Measurements from ENCODE around the gene DGKH.
"Not testable (repeated sequence)": the region's sequence is repeated elsewhere in the genome, so short reads cannot be mapped to it uniquely, and the experiment has no call there.

DGKH gene

DNA sequence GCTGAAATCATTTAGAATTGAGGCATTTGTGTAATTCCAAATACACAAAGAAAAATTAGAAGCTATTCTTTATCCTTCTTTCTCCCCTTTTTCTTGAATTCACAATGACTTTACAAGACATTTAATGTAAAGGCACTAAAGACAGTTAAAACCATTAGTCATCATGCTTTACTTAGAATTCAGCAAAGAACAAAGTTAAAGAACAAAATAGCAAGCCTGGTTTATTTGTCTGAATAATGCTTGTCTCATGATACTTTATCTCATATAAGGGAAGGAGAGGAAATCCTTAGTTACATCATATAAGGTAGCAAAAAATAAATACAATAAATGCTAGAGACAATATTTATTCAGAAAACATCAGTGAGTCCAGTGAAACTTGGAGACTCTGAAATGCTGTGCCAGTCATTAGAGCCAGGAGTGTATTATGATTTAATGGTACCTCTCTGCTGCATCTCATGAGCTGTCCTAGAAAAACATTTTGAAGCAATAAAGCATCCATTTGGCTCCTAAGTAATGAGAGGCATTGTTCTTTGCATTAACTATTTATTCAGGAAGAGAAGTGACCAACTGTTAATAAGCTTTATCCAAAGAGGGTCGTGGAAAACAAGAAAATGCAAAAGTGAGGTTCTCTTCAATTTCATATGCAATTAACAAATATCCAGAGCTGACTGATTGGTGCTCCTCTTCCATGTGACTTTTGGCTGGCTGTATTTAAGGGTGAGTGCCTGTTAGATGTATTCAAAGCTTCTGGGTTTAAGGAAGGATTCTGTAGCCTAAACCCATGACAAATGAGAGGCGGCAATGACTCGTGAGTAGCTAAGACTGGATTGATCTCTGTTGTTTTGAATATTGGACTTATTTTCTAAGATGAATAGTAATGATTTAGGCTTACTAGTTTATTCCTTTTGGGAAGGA lies 105.0 kb downstream of the DGKH start:
- POLR2A ChIA-PET: no interaction called here
- CTCF ChIA-PET: interaction anchor here (0.9 kb wide), 1 partner anchor 30 kb away, joined by 3 read pairs; no protein-coding TSS in a partner anchor
- TF ChIP-seq, protein P1, sequence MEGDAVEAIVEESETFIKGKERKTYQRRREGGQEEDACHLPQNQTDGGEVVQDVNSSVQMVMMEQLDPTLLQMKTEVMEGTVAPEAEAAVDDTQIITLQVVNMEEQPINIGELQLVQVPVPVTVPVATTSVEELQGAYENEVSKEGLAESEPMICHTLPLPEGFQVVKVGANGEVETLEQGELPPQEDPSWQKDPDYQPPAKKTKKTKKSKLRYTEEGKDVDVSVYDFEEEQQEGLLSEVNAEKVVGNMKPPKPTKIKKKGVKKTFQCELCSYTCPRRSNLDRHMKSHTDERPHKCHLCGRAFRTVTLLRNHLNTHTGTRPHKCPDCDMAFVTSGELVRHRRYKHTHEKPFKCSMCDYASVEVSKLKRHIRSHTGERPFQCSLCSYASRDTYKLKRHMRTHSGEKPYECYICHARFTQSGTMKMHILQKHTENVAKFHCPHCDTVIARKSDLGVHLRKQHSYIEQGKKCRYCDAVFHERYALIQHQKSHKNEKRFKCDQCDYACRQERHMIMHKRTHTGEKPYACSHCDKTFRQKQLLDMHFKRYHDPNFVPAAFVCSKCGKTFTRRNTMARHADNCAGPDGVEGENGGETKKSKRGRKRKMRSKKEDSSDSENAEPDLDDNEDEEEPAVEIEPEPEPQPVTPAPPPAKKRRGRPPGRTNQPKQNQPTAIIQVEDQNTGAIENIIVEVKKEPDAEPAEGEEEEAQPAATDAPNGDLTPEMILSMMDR (IDR thresholded peaks at IDR 0.05; ENCODE audit: control extremely low read depth, extremely low read depth, low read depth, missing control alignments): no peak
- no peak for DNase-seq (ENCODE audit: extremely low spot score)

DNA sequence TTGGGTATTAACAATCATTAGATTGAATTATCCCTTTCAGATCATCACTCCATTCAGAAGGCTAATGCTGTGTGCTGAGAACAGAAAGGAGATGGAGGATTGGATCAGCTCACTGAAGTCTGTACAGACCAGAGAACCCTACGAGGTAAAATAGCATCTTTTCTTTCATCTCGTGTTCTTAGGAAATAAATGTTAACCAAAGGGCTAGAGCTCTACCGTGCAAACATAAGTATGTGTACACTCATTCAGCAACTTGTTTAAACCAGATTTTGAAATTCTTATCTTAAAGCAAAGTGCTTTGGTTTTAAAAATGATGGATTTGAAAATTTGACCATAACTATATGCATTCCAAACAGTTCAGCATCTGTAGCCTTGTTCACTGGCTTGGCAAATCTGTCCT lies 106.8 kb downstream of the DGKH start:
- CTCF ChIA-PET: no interaction called here
- TF ChIP-seq, protein P1 (IDR thresholded peaks at IDR 0.05; ENCODE audit: control extremely low read depth, extremely low read depth, low read depth, missing control alignments): no peak
- POLR2A ChIA-PET: no interaction called here
- no peak for DNase-seq (ENCODE audit: extremely low spot score)

DNA sequence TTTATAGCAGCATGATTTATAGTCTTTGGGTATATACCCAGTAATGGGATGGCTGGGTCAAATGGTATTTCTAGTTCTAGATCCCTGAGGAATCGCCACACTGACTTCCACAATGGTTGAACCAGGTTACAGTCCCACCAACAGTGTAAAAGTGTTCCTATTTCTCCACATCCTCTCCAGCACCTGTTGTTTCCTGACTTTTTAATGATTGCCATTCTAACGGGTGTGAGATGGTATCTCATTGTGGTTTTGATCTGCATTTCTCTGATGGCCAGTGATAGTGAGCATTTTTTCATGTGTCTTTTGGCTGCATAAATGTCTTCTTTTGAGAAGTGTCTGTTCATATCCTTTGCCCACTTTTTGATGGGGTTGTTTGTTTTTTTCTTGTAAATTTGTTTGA lies 114.9 kb downstream of the DGKH start:
- DNase-seq (ENCODE audit: extremely low spot score); POLR2A ChIA-PET; CTCF ChIA-PET: not testable (repeated sequence)

DNA sequence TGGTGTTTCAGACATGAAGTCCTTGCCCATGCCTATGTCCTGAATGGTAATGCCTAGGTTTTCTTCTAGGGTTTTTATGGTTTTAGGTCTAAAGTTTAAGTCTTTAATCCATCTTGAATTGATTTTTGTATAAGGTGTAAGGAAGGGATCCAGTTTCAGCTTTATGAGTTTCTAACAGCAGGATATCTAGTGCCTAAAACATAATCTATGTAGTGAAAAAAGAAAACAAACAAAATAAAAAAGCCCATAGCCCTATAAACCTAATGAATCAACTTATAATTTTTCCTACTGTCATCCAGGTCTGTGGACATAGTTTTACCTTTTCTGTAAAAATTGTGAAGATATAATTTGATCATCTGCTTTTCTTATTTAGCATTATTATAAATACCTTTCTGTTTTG lies 115.5 kb downstream of the DGKH start:
- DNase-seq (ENCODE audit: extremely low spot score); CTCF ChIA-PET; POLR2A ChIA-PET: not testable (repeated sequence)

DNA sequence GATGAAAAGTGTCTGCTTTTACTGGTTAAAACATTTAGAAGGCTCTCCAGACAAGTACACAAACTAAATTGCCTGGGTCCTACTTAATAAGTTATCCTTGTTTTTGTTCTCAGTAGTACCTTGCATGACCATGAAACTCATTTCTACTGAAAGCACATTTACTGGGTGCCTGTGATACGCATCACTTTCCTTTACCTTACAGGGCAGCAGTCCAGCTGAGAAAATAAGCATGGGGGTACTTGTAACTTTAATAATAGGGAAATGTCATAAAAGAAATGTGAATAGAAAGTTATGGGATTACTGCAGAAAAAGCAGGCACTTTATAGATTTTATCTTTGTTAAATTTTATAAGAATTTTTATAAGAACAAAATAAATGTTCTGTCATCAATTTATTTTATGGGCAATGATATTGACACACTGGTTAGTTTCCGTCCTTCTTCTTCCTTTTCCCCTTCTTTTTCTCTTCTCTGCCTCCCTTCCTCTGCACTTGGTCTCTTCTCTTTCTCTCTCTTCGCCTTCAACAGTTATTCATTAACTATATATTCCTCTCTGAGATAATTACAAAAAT lies 116.2 kb downstream of the DGKH start:
- POLR2A ChIA-PET: no interaction called here
- no peak for DNase-seq (ENCODE audit: extremely low spot score)
- TF ChIP-seq, protein P1 (IDR thresholded peaks at IDR 0.05; ENCODE audit: control extremely low read depth, extremely low read depth, low read depth, missing control alignments): no peak
- CTCF ChIA-PET: no interaction called here

DNA sequence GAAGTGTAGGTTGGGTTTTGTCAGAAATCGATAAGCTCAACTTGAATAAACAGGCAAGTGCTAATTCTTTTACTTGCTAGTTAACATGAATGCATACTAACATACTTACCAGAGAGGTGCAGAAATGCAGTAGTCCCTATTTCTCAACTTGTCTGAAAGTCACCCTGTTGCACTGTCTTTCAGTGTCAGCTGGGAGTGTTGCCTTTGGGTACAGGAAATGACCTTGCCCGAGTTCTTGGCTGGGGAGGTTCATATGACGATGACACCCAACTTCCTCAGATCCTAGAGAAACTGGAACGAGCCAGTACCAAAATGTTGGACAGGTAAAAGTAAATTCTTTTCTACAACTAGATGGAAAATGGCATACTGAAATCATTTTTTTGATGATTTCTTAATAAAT lies 120.0 kb downstream of the DGKH start:
- ChIA-PET CTCF (no interaction called here), POLR2A (no interaction called here)
- DNase-seq (ENCODE audit: extremely low spot score): no peak
- TF ChIP-seq, protein P1 (IDR thresholded peaks at IDR 0.05; ENCODE audit: control extremely low read depth, extremely low read depth, low read depth, missing control alignments): no peak

DNA sequence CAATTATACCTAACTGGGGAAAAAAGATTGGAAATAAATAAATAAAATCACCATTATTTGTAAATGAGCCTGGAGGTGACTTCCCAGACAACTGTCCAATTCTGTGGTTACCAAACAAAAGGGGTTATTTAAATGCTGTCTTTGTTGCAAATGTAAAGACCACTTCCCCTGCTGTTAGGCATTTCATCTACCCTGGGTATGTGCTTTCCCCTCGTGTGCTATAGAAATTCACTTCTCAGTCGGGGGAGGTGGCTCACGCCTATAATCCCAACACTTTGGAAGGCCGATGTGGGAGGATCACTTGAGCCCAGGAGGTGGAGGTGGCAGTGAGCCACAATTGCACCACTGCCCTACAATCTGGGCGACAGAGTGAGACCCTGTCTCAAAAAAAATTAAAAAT lies 121.6 kb downstream of the DGKH start:
- TF ChIP-seq, protein P1 (IDR thresholded peaks at IDR 0.05; ENCODE audit: control extremely low read depth, extremely low read depth, low read depth, missing control alignments): no peak
- CTCF ChIA-PET: interaction anchor here (1.6 kb wide), 1 partner anchor 10 kb away, joined by 4 read pairs; no protein-coding TSS in a partner anchor
- POLR2A ChIA-PET: no interaction called here
- no peak for DNase-seq (ENCODE audit: extremely low spot score)
